ENCODE results near the gene TNFRSF14.

TNFRSF14 gene

DNA sequence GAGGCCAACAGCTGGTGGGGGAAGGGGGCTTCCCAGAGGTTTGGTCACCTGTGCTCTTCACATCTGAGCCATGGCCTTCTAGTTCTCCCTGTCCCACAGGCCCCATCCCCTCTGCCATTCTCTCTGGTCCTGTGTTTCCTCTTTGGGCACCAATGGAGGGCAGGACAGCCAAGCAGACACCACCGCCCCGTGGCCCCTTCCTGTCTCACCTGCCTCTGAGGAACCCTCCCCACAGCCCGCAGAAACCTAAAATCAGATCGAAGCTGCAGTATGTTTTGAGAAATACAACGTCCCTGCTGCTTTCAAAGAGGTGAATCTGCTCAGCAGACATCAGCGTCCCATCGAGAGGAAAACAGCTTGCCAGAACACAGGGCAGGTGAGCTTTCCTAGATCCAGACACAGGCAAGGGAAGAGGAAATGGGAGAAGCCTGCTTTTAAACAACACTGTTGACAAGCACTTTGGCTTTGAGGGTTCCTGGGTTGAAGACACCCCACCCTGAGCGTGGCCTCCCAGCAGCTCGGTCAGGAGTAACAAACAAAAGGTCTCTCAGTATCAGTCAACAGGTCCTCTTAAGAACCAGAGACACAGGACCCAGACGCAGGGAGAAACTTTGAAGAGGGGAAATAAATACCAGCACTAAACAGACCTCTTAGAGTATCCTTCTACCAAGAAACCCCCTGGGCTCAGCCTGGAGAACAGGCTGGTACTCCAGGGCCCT, 32.1 kb upstream of the TNFRSF14 start:
- no peak for DNase-seq

DNA sequence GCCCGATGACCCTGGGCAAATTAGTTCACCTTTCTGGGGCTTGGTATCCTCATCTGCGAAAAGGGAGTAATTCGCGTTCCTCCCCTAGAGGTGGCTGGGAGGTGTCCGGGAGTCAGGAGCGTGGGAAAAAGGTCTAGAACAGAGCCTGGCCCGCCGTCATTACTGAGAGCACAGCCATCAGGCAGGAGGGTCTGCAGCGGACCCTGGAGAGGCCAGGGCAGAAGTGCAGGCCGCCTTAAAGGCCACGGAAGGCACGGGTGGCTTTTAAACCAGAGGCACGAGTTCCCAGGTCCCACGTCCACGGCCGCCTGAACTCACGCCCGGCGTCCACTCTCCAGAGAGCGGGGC, 30.6 kb upstream of the TNFRSF14 start:
- no peak for DNase-seq

DNA sequence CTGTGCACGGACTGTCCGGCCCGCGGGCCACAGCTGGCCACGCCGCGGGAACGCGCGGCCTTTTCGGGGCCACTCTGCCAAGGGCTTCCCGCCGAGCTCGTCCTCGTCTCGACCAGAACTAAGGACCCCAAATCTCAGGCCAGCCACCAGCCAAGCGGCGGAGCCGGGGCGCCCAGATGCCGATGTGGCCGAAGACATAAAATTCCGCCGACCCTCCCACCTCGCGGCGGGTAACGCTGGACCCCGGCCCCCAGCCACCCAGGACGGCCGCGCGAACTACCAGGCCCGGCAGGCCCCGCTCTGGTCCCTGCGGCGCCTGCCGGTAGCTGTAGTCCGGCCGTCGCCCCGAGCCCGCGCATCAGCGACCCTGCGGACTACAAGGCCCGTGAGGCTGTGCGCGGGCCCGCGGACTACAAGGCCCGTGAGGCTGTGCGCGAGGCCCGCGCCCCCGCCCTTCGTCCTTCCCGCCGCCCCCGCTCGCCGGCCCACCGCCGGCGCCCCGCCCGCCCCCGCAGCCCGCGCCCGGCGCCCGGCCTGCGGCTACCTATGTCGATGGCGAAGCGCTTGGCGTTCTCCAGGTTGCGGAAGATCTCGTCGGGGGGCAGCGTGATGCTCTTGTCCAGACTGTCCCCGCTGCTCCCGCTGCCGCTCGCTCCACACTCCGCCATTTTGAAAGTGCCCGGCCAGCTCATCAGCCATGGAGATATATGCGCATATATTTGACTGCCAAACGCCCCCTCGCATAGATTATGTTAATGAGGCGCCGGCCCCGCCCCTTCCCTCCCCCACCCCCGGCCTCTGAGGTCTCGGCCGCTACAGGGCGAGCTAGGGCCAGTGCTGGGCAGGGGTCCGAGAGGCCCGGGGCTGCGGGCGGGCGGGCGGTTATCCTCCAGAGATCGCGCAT, 30.0 kb upstream of the TNFRSF14 start, which contains the start of gene PANK4:
PANK4 (minus strand) TSS at position 677 of the 904 bp plus-strand sequence; CDS start at position 668, 9 bp downstream.
- DNase-seq, result peak; percentile 73

DNA sequence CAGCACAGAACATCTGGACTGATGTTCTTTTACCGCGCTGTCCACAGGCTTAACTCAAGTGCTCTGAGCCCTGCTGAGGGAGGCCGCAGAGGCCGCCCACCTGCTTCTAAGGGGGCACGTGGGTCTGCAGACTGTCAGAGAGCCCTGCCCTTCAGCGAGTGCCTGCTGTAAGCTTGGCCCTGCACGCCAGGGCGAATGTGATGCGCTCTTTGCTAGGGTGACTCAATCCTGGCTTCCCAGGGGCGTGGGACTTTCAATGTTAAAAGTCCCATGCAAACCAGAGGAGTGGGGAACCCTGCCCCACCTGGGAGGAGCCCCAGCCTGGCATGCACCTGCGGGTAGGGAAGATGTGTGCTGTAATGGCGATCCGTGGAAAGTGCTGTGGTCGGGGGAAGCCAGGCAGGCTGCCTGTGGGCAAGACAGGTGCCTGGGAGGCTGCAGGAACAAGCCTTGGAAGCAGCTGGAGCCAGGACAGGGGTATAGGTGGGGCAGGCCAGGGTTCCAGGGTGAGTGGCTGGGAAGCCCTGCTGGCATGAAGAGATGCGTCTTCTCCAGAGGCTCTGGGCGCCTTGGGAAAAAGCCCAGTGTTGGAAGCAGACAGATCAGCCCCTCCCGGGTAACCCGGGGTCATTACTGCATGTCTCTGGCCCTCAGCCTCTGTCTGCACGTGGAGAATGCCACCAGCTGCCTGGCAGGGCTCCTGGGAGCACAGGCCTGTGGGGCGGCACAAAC, 29.2 kb upstream of the TNFRSF14 start:
- DNase-seq, result no peak

DNA sequence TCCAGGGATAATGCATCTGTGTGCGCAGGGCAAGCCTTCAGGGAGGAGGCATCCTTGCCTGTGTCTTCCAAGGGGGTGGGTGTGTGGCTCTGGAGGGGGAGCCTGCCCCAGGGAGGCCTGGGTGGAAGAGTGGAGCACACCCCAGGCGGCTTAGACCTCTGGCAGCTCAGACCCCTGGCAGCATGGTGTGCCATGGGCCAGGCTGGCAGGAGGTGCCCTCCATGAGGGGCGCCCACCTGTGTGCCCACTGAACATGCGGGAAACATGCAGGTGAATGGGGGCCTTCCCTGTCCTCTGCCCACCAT, 28.7 kb upstream of the TNFRSF14 start:
- no peak for DNase-seq

DNA sequence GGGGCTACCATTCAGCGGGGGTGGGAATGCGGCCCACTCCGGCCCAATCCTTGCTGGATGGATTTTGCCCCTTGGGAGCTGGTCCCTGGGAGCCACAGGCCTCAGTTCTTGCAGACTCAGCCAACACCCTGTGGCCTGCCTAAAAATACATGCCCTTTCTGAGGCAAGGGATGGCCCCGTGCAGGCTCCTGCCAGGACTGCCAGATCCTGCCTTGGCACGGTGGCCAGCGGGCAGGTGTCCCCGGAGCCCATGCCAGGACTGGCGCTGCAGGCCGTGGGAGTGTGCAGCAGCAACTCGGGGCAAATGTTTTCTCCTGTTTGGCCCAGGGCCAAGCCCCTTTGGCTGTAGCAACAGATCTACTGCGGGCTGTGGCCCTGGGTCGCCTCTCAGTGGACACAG, 28.2 kb upstream of the TNFRSF14 start:
- DNase-seq, result no peak

DNA sequence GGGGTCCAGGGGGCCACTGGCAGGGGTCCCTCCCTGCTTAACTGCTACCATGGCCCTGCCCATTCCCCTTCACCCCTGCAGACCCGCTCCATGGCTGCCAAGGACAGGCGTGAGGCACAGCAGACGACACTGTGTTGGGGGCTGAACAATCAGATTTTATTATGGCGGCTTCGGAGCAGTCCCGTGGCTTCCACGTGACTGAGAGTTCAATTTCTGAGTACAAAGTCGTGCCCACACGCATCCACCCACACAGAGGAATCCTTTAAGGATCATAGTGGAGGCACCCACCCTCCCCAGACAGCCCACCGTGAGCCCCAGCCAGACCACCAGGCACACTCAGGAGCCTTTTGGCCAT, 27.6 kb upstream of the TNFRSF14 start:
- no peak for DNase-seq

DNA sequence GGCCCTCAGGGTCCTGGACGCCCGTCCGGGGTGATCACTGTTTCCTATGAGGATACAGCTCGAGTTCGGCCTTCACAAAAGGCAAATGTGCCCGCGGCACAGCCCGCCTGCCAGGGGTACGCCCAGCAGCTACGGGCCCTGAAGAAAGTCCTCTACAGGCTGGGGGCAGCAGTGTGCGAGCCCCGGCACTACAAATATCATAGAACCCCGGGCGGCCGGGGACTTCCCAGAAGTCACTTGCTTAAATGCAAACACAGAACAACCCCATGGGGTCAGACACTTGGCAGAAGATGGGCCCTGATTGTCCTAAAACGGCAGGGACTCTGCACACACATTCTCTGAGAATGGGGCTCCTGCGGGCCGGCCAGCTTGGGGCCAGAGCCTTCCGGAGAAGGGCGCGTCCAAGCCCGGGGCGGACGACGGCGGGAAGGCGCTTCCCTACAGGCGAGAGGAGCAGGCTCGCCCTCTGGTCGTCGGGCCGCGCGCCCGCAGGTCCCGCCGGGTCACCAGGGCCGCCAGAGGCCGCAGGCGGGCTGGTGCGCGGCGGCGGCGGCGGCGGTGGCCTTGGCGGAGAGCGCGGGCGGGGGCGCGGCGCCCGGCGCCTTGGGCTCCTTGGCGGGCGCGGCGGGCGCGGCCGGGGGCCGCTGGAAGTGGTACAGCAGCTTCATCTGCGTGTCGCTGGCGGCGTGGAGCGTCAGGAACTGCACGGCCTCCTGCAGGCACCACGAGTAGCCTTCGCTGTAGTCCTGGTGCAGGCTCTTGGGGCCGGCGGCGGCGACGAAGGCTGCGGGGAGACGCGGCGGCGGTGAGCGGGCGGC, 27.0 kb upstream of the TNFRSF14 start:
- DNase-seq, result no peak

DNA sequence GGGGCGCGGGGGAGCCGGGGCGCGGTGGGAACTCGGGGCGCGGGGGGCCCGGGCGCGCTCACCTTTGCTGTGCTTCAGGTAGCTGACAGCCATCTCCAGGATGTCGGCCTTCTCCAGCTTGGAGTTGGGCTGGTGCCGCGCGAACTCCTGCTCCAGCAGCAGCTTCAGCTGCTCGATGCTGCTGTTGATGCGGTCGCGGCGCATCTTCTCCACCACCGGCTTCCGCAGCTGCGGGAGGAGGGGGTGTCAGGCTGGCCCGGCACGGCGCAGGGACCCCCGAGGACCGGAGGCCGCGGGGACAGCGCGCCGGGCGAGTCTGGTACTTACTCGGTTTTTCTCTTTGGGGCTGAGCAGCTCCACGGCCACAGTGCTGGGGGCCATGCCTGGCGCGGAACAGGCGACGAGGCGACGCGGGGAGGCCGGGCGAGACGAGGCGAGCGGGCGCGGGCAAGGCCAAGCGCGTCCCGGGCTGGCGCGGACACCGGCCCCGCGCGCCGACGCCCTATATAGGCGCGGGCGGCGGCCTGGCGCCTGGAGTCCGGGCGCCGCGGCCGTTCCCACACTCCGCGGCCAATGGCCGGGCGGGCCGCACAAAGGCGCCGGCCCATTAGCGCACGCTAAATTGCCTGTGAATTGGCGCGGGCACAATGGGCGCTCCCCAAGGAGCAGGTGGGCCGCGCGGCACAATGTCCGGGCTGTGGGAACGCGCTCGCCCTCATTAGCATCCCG, 26.2 kb upstream of the TNFRSF14 start, which contains the start of gene HES5:
HES5 (minus strand) TSS at position 480 of the 729 bp plus-strand sequence; CDS start at position 381, 99 bp downstream.
- DNase-seq, result no peak

DNA sequence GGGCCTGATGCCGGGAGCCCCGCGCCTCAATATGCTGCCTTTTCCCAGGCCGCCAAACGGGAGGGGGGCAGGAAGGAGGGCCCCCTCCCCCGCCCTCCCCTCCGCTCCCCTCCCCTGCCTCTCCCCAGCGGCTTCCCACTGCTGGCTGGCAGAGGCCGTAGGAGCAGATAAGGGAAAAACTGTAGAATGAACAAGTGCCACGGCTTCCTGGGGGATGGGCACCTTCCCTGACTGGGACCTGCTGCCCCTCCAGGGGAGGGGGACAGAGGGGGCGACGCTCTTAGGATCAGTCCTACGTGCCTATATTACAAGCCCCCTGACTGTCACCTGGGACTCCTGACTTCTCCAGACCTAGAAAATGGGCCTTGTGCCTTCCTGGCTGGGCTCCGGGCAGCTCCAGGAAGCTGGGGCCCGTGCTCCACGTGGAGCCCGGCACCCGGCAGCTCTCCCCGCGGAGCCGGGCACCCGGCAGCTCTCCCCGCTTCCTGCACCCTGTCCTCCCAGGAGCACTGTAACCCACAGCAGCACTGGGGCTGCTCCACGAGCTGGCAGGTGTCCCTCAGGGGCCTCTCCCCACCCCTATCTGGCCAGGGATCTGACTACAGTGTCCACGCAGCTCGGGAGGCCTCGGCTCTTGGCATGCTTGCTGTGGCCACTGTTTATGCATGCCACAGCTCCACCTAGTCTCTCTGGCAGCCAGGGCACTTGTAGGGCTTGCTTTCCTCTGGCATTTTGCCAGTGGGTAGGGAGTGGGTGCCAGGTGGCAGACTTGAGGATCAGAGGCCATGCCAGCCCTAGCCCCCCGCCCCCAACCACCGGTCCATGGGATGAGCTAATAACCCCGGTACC, 25.4 kb upstream of the TNFRSF14 start:
- DNase-seq, result no peak

DNA sequence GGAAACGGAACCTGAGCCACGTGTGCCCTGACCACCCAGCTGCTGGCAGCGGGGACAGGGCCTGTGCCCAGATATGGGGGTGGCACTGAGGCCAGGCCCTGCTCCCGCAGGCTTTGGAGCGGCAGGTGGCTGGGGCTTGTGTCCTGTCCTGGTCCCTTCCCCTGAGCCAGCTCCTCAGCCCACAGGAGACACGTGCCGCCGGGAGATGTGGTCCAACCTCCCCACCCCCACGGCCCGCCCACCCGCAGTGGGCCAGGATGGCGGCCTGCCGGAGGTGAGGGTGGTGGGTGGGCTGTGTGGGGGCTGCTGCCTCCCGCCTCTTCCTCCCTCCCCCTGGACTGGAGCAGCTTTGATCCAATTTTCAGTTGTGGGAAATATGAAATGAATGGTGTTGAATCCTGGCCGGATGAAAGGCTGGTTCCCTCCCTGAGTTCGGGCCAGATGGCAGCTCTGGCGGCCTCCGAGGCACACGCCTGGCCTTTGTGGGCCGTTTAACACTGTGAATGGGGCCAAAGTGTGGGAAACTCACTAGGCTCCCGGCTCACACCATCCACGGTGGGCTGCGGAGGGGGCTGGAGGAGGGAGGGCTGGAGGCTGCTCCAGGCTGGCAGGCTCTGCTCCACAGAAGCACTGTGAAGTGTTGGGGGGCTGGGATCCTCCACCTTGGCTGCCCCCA, 23.5 kb upstream of the TNFRSF14 start:
- no peak for DNase-seq

DNA sequence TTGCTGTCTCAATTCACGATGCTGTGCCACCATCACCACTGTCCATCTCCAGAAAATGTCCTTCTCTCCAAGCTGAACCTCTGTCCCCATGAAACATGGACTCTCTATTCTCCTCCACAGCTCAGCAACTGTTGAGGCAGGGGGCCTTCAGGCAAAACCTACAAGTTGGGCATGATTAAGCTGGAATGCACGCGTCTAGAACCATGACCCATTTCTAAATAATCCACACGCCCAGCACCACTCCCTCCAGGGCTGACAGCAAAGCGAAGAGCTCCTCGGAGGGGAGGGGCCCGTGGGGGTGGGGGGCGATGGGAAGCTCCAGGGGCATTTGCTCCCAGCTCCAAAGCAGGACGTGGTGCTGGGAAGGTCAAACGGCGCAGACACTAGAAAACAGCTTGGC, 22.8 kb upstream of the TNFRSF14 start:
- no peak for DNase-seq

DNA sequence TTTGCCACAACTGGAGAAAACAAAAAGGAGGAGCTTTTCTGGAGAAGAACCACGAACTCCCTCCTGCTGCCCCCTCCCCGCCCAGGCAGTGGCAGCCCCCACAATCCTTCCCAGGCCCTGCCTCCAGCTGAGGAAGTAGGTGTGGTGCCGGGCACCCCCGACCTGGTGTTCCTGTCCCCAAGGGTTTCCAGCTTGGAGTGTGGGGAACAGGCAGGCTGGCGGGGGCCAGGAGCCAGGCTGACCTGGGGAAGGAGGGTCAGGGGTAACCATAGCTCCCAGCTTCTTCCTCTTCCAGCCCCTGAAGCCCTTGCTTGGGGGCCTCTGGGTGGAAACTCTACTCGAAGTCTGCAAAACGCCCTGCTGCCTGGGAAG, 21.9 kb upstream of the TNFRSF14 start:
- DNase-seq, result no peak

DNA sequence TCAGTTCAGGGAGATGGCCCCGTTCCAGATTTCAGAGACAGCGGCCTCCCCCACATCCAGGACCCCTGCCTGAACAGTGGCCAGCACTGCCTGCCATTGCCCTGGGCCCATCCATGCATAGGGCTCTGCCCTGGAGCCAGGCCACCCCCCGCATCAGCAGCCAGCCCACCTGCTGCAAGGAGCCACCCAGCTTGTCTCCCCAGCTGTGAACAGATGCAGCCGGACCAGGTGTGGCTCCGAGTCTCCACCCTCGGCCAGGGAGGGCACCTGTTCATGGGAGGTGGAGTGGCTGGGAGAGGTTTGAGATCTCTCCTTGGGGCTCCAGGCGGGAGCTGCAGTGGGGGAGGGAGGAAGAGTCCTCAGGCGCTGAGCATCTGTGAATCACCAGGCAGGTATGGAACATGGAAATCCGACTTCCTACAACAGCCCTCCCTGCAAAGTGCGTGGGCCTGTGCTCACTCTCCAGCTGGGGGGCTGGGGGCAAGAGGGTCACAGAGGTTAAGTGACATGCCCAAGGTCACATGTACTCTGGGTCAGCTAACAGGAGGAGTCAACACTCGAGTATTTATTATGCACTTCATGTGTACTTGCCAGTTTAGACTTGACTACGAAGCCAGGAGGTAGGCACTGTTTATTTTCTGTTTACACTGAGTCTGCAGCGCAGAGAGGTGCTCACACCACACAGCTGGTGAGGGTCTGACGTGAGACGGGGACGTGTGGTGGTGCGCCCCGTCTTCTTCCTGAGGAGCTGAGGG, 21.3 kb upstream of the TNFRSF14 start:
- no peak for DNase-seq

DNA sequence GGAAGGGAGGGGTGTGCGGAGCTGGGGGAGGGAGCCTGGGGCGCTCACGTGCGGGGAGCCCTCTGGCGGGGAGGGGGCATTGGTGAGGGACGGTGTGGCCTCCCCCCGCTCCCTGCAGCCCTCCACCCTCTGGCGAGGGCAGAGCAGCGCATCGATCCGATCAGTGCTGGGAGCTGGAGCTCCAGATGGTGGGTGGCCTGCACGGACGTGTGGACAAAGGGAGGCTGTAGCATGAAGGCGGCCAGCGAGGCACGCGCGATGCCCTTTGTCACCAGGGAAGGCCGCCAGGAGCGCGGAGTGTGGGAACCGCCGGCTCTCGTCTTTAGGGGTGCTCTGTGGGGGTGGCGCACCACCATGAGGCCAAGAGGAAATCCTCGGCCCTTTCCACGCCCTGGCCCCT, 20.7 kb upstream of the TNFRSF14 start:
- no peak for DNase-seq

DNA sequence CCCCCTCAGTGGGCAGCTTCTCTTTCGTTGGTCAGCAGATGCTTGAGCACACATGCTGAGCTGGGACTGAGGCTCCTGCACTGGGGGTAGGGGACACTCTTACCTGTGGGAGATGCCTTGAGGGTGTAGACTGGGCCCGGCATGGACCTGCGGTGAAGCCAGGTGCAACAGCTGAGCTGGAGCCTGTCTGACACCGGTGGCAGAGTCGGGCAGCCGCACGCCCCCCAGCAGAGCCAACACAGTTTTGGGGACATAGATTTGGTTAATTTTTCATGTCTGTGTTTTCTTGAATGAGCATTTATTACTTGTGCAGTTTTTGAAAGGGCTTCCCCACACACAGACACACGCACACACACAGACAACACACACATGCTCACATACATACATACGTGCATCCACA, 20.2 kb upstream of the TNFRSF14 start:
- no peak for DNase-seq

DNA sequence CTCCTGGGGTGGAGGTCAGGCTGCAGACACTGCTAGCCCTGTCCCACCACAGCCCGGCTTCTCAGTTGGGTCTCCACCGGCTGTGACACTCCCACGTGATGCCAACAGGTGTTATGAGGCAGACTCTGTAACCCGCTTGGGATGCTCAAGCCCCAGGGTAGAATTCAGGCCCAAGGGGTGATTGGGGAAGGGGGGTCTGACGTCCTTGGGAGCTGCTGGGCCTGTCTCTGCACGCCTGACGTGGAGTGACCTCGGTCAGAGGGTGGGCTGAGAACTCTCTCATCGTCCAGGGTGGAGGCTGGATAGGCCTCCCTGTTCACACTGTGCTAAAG, 18.4 kb upstream of the TNFRSF14 start:
- DNase-seq, result no peak

DNA sequence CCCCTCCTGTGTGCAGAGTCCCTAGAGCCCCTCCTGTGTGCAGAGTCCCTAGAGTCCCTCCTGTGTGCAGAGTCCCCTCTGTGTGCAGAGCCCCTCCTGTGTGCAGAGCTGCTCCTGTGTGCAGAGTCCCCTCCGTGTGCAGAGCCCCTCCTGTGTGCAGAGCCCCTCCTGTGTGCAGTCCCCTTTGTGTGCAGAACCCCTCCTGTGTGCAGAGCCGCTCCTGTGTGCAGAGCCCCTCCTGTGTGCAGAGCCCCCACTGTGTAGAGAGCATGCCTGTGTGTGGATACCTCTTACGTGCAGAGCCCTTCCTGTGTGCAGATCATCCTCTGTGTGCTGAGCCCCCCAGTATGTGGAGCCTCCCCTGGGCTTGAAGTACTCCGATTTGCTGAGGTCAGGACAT, 17.8 kb upstream of the TNFRSF14 start:
- no peak for DNase-seq

DNA sequence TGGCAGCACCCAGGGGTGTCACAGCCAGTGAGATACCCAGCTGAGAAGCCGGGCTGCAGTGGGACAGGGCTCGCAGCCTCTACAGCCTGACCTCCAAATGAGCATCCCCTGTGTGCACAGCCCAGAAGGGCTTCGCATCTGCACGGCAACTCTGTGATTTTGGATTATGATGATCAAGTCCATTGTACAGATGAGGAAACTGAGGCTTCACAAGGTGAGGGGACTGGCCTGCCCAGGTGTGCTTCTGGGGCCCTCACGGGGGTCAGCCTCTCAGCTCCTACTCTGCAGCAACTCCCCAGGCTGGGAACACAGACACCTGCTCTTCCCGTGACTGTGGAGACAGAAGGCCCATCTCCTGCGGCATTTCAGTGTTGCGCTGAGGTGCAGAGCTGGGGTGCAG, 17.3 kb upstream of the TNFRSF14 start:
- no peak for DNase-seq

DNA sequence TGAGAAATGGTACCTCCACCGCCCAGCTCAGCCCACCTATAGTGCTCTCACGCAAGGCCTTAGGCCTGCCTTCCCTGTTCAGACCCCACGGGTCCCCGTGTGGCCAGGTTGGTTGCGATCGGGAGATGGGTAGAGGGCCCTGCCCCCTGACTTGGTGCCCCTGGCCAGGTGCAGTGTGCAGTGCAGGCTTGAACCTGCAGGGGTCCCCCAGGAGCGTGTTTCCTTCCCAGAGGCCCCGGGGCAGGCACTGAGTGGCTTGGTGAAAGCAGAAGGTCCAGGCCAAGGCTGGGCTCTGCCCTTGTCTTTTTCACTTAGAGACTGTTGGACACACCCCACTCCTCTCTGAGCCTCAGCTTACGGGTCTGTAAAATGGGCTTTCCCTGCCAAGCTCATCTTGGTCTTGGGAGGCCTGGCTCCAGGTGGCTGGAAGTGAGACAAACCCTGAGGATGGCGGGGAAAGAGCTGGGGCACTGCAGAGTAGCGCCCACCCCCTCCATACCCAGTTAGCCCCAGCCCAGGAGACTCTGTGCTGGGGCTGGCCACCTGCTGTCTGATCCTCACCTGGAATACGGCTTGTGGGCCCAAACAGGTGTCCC, 16.8 kb upstream of the TNFRSF14 start:
- DNase-seq, result no peak
